Bronchus fibroblast of lung (primary cell): ENCODE results near the gene SLC22A8. TPM values are rescaled to one million over a fixed set of nuclear protein-coding genes. Genes with fewer than 3 reads are reported as not detected.

ENCODE experiments used
- total RNA-seq: library from RNA; depleted of rRNA; stranded (reverse); fragments of >200 nt; gene quantifications from 2 replicates; pipeline ENCODE4 v1.2.3, GENCODE V29; 2015

The SLC22A8 gene, protein sequence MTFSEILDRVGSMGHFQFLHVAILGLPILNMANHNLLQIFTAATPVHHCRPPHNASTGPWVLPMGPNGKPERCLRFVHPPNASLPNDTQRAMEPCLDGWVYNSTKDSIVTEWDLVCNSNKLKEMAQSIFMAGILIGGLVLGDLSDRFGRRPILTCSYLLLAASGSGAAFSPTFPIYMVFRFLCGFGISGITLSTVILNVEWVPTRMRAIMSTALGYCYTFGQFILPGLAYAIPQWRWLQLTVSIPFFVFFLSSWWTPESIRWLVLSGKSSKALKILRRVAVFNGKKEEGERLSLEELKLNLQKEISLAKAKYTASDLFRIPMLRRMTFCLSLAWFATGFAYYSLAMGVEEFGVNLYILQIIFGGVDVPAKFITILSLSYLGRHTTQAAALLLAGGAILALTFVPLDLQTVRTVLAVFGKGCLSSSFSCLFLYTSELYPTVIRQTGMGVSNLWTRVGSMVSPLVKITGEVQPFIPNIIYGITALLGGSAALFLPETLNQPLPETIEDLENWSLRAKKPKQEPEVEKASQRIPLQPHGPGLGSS
- total RNA-seq = not detected in 2 replicates

DNA sequence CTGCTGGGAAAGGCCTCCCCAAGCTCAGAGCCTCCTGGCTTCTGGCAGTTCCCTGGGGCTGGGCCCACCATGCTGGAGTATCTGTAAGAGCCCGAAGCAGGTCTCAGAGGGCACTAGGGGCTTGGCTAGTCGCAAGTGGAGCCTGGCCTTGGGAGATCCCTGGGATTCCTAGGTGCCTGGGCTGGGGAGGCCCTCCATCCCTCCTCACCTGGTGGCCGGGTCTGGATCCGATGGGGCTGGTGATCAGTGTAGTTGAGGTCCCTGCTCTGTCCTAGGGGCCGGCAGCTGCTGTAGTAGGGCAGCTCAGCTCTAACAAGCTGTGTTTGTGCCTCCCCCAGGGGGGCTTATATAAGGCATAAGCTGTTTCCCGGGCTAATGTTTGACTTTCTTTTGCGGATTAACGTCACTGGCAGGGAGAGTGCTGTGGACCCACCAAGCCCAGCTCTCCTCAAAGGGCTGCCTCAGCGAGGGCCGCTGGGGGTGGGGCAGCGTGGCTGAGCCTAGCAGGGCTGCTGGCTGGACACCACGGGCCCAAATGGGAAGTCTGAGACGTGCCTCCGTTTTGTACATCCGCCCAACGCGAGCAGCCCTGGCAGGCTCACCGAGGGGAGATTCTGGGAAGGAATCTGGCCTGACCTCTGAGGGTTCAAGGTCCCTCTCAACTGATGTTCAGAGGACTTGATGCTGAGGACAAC lies at the start of gene SLC22A8:
SLC22A8 (minus strand) TSS at position 321 of the 695 bp plus-strand sequence. CDS start 883 bp downstream, outside the sequence.

DNA sequence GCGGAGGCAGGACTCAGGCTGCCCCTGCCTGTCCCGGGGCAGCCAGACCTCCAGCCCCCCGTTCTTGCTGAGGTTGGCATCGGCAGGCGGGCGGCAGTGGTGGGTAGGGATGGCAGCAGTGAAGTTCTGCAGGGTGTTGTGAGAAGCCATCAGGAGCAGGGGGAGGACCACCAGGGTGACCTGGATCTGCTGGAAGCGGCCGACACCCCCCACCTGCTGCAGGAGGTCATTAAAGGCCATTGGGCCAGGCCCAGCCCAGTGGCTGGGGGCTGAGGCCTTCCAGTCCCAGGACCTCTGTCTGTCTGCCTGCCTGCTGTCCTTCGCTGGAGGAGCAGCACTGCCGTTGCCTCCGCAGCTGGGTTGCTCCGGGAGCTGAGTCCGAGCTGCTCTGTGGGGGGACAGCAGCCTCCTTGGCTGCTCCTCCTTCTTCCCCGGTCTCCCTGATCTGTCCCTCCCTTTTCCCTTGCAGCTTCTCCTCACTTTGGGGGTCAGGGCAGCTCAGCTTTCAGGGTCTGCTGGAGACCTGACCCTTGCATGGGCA lies 31.1 kb downstream of the SLC22A8 start, which contains the start of gene SLC22A6:
SLC22A6 (minus strand) TSS at position 517 of the 541 bp plus-strand sequence; CDS start at position 240, 277 bp downstream.

Other genes starting within 250 kb of the SLC22A8 start
- gene TAF6L, start 244.4 kb downstream of the SLC22A8 start, total RNA-seq = 17.7 and 22.0 TPM in 2 replicates
- gene TMEM179B, start 228.4 kb downstream of the SLC22A8 start, total RNA-seq = 57.7 and 59.3 TPM in 2 replicates
- gene TMEM223, start 223.8 kb downstream of the SLC22A8 start, total RNA-seq = 40.3 and 41.2 TPM in 2 replicates
- gene NXF1, start 210.4 kb downstream of the SLC22A8 start, total RNA-seq = 20.5 and 26.0 TPM in 2 replicates
- 43.2 and 45.8 TPM in 2 replicates for gene STX5, start 183.8 kb downstream of the SLC22A8 start, total RNA-seq
- not detected in 2 replicates for gene TEX54, start 183.0 kb downstream of the SLC22A8 start, total RNA-seq
- gene WDR74, start 176.3 kb downstream of the SLC22A8 start, total RNA-seq = 47.9 and 56.0 TPM in 2 replicates
- gene SLC3A2, start 134.9 kb downstream of the SLC22A8 start, total RNA-seq = 168 and 174 TPM in 2 replicates
- not detected in 2 replicates for gene CHRM1, start 94.5 kb downstream of the SLC22A8 start, total RNA-seq
- gene SLC22A6, start 30.9 kb downstream of the SLC22A8 start, total RNA-seq = not detected in 2 replicates
- not detected in 2 replicates for gene SLC22A24, start 128.4 kb upstream of the SLC22A8 start, total RNA-seq
- not detected in 2 replicates for gene SLC22A25, start 227.8 kb upstream of the SLC22A8 start, total RNA-seq